ENCODE measurements around the gene PAQR6. TPM values are rescaled to one million over a fixed set of nuclear protein-coding genes. Genes with fewer than 3 reads are reported as not detected.
"Not testable (repeated sequence)": the region's sequence is repeated elsewhere in the genome, so short reads cannot be mapped to it uniquely, and the experiment has no call there.

Gene PAQR6
- total RNA-seq, 1 donor from 2014 or later = 10.8 TPM

DNA sequence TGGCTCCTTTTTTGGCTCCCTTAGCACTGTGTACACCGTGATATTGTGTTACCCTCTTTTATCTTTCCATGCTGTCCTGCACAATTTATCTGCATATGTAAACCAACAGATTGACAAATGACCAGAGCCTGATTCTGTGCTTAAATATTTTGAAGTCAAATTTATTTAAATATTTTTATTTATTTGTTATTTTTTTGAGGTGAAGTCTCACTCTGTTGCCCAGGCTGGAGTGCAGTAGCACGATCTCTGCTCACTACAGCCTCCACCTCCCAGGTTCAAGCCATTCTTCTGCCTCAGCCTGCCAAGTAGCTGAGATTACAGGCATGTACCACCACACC, 22.2 kb downstream of the PAQR6 start:
- H3K27me3 Mint-ChIP-seq (ENCODE audit: unreplicated experiment) = peaks cover 2% of the 10 kb centered on the region
- peaks cover 6% of the 10 kb centered on the region for H3K9me3 Mint-ChIP-seq (ENCODE audit: unreplicated experiment)
- H3K4me3 Mint-ChIP-seq (ENCODE audit: unreplicated experiment) = no peak overlapping the region
- no peak for TF ChIP-seq CTCF (IDR thresholded peaks at IDR 0.05; ENCODE audit: partially characterized antibody, unreplicated experiment)
- peak overlapping the region; percentile 14 for H3K27ac Mint-ChIP-seq (ENCODE audit: unreplicated experiment)
- H3K4me1 Mint-ChIP-seq (ENCODE audit: low read depth, unreplicated experiment) = peaks cover 8% of the 10 kb centered on the region
- no peak for DNase-seq
- peaks cover 5% of the 10 kb centered on the region for H3K36me3 Mint-ChIP-seq (ENCODE audit: unreplicated experiment)

- Mint-ChIP-seq H3K9me3 (ENCODE audit: unreplicated experiment) (peaks cover 6% of the 10 kb centered on the region), H3K27me3 (ENCODE audit: unreplicated experiment) (no peaks in the 10 kb centered on the region), H3K27ac (ENCODE audit: unreplicated experiment) (no peak overlapping the region), H3K4me1 (ENCODE audit: low read depth, unreplicated experiment) (peaks cover 8% of the 10 kb centered on the region), H3K36me3 (ENCODE audit: unreplicated experiment) (peaks cover 5% of the 10 kb centered on the region), H3K4me3 (ENCODE audit: unreplicated experiment) (no peak overlapping the region)
- DNase-seq = no peak
- TF ChIP-seq CTCF (IDR thresholded peaks at IDR 0.05; ENCODE audit: partially characterized antibody, unreplicated experiment) = no peak
These were observed 25.7 kb downstream of the PAQR6 start for GRCh38 chr1:156221986-156222692.

DNA sequence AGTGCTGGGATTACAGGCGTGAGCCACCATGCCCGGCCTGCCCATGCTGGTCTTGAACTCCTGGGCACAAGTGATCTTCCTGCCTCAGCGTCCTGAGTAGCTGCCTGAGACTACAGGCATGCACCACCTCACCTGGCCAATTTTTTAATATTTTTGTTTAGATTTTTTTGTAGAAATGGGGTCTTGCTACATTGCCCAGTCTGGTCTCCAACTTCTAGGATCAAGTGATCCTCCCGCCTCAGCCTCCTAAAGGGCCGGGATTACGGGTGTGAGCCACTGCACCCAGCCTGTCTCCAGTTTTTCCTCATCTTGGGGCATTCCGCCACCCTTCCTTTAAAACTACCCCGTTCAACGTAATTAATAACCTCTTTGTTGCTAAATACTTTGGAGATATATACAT, 27.6 kb downstream of the PAQR6 start:
- Mint-ChIP-seq H3K27ac (ENCODE audit: unreplicated experiment) (no peak overlapping the region), H3K36me3 (ENCODE audit: unreplicated experiment) (peaks cover 5% of the 10 kb centered on the region), H3K9me3 (ENCODE audit: unreplicated experiment) (peaks cover 4% of the 10 kb centered on the region), H3K27me3 (ENCODE audit: unreplicated experiment) (peaks cover 2% of the 10 kb centered on the region), H3K4me1 (ENCODE audit: low read depth, unreplicated experiment) (peaks cover 8% of the 10 kb centered on the region), H3K4me3 (ENCODE audit: unreplicated experiment) (no peak overlapping the region)
- DNase-seq = no peak
- TF ChIP-seq CTCF (IDR thresholded peaks at IDR 0.05; ENCODE audit: partially characterized antibody, unreplicated experiment) = no peak

- Mint-ChIP-seq H3K9me3 (ENCODE audit: unreplicated experiment) (peaks cover 8% of the 10 kb centered on the region), H3K27me3 (ENCODE audit: unreplicated experiment) (peaks cover 5% of the 10 kb centered on the region), H3K36me3 (ENCODE audit: unreplicated experiment) (peaks cover 5% of the 10 kb centered on the region), H3K27ac (ENCODE audit: unreplicated experiment) (peak overlapping the region; percentile 38), H3K4me3 (ENCODE audit: unreplicated experiment) (no peak overlapping the region), H3K4me1 (ENCODE audit: low read depth, unreplicated experiment) (peaks cover 5% of the 10 kb centered on the region)
- no peak for TF ChIP-seq CTCF (IDR thresholded peaks at IDR 0.05; ENCODE audit: partially characterized antibody, unreplicated experiment)
- DNase-seq = no peak
These were observed 30.0 kb downstream of the PAQR6 start for GRCh38 chr1:156217871-156218270.

- H3K27ac Mint-ChIP-seq (ENCODE audit: unreplicated experiment); H3K27me3 Mint-ChIP-seq (ENCODE audit: unreplicated experiment); H3K36me3 Mint-ChIP-seq (ENCODE audit: unreplicated experiment); H3K4me1 Mint-ChIP-seq (ENCODE audit: low read depth, unreplicated experiment); DNase-seq; H3K4me3 Mint-ChIP-seq (ENCODE audit: unreplicated experiment): not testable (repeated sequence)
- H3K9me3 Mint-ChIP-seq (ENCODE audit: unreplicated experiment) = peaks cover 18% of the 10 kb centered on the region
These were observed 31.3 kb downstream of the PAQR6 start for GRCh38 chr1:156216361-156217086.
